Myometrial cell (primary cell): ENCODE measurements around the gene PTGER2. TPM values are rescaled to one million over a fixed set of nuclear protein-coding genes. Genes with fewer than 3 reads are reported as not detected.

Experiments used
- total RNA-seq: library from RNA; depleted of rRNA; stranded (reverse); fragments of >200 nt; gene quantifications from 2 replicates; pipeline ENCODE4 v1.2.3, GENCODE V29; 2015

PTGER2 gene, protein sequence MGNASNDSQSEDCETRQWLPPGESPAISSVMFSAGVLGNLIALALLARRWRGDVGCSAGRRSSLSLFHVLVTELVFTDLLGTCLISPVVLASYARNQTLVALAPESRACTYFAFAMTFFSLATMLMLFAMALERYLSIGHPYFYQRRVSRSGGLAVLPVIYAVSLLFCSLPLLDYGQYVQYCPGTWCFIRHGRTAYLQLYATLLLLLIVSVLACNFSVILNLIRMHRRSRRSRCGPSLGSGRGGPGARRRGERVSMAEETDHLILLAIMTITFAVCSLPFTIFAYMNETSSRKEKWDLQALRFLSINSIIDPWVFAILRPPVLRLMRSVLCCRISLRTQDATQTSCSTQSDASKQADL
- 63.4 and 87.1 TPM in 2 replicates for total RNA-seq

GRCh38 chr14:52313903-52314594, at the start of gene PTGER2:
PTGER2 (plus strand) TSS chr14:52314312; CDS start chr14:52314549, 237 bp downstream.

DNA sequence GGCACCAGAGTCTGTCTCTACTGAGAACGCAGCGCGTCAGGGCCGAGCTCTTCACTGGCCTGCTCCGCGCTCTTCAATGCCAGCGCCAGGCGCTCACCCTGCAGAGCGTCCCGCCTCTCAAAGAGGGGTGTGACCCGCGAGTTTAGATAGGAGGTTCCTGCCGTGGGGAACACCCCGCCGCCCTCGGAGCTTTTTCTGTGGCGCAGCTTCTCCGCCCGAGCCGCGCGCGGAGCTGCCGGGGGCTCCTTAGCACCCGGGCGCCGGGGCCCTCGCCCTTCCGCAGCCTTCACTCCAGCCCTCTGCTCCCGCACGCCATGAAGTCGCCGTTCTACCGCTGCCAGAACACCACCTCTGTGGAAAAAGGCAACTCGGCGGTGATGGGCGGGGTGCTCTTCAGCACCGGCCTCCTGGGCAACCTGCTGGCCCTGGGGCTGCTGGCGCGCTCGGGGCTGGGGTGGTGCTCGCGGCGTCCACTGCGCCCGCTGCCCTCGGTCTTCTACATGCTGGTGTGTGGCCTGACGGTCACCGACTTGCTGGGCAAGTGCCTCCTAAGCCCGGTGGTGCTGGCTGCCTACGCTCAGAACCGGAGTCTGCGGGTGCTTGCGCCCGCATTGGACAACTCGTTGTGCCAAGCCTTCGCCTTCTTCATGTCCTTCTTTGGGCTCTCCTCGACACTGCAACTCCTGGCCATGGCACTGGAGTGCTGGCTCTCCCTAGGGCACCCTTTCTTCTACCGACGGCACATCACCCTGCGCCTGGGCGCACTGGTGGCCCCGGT, 46.4 kb upstream of the PTGER2 start, which contains the start of gene PTGDR:
Gene PTGDR, plus strand, starts transcription at position 198 of the 778 bp plus-strand sequence. Its CDS starts 117 bp downstream, at position 315.

Other genes starting within 250 kb of the PTGER2 start
- gene NID2, start 245.3 kb upstream of the PTGER2 start, total RNA-seq = 137 and 167 TPM in 2 replicates
- not detected in 2 replicates for gene PTGDR, start 46.6 kb upstream of the PTGER2 start, total RNA-seq
- gene TXNDC16, start 238.2 kb downstream of the PTGER2 start, total RNA-seq = 2.6 and 5.8 TPM in 2 replicates
- gene GPR137C, start 238.5 kb downstream of the PTGER2 start, total RNA-seq = 0.29 and 0.35 TPM in 2 replicates